Measurements from ENCODE around the gene TNK1. TPM values are rescaled to one million over a fixed set of nuclear protein-coding genes. Genes with fewer than 3 reads are reported as not detected.
"Not testable (repeated sequence)": the region's sequence is repeated elsewhere in the genome, so short reads cannot be mapped to it uniquely, and the experiment has no call there.

Gene TNK1
- total RNA-seq = 1 to 10 TPM; 4.6 to 5.6 TPM

GRCh38 chr17:7380855-7381683 lies at the start of gene TNK1:
Gene TNK1, plus strand, starts transcription at chr17:7381089. Its CDS starts 1,838 bp downstream, at chr17:7382927.
- POLR2A ChIA-PET = no interaction called here

GRCh38 chr17:7332111-7332510 lies 48.8 kb upstream of the TNK1 start:
- POLR2A ChIA-PET = no interaction called here
- CTCF ChIA-PET = interaction anchor here (1.6 kb wide), 1 partner anchor 36 kb away, joined by 3 read pairs; no protein-coding TSS in a partner anchor

More at GRCh38 chr17:7380855-7381683, at the start of gene TNK1:
- CTCF ChIA-PET = interaction anchor here (0.7 to 3.2 kb wide), 2 partner anchors 25 to 56 kb away, joined by 3 to 13 read pairs; no protein-coding TSS in a partner anchor

- CTCF ChIA-PET = interaction anchor here (1.6 kb wide), 1 partner anchor 36 kb away, joined by 3 read pairs; no protein-coding TSS in a partner anchor
- POLR2A ChIA-PET = not testable (repeated sequence)
Measured at GRCh38 chr17:7332600-7333069, 48.3 kb upstream of the TNK1 start.

GRCh38 chr17:7334938-7335538 lies 45.9 kb upstream of the TNK1 start:
- CTCF ChIA-PET = interaction anchor here (1.0 to 3.6 kb wide), 8 partner anchors 10 to 100 kb away, joined by 3 to 21 read pairs (median 6); partner anchors contain the start of genes GPS2 and TMEM102
- POLR2A ChIA-PET = interaction anchor here (2.1 kb wide), 1 partner anchor 10 kb away, joined by 11 read pairs; no protein-coding TSS in a partner anchor

GRCh38 chr17:7335765-7336164 lies 45.1 kb upstream of the TNK1 start:
- ChIA-PET CTCF (interaction anchor here (0.8 to 3.6 kb wide), 13 partner anchors 9 to 803 kb away, joined by 3 to 21 read pairs (median 4); partner anchors contain the start of genes GPS2 and TMEM102), POLR2A (interaction anchor here (1.0 to 2.3 kb wide), 4 partner anchors 9 to 117 kb away, joined by 3 to 13 read pairs (median 12); partner anchors contain the start of genes ACADVL and DLG4)

- ChIA-PET CTCF (interaction anchor here (0.8 to 3.6 kb wide), 15 partner anchors 8 to 802 kb away, joined by 3 to 21 read pairs (median 4); partner anchors contain the start of genes GPS2, SLC2A4 and TMEM102), POLR2A (interaction anchor here (0.6 to 2.3 kb wide), 9 partner anchors 8 to 118 kb away, joined by 3 to 13 read pairs (median 3); partner anchors contain the start of genes ACADVL and DLG4)
Measured at GRCh38 chr17:7336240-7337175, 44.4 kb upstream of the TNK1 start, which contains the start of gene ACAP1. Gene ACAP1, plus strand, starts transcription at chr17:7336529. Its CDS starts 206 bp downstream, at chr17:7336735.

- CTCF ChIA-PET = interaction anchor here (0.8 to 3.6 kb wide), 7 partner anchors 7 to 56 kb away, joined by 3 to 21 read pairs (median 5); partner anchors contain the start of genes NEURL4 and SLC2A4
- POLR2A ChIA-PET = interaction anchor here (2.0 to 2.3 kb wide), 2 partner anchors 11 to 13 kb away, joined by 13 read pairs; no protein-coding TSS in a partner anchor
Measured at GRCh38 chr17:7337600-7337999, 43.3 kb upstream of the TNK1 start.

- CTCF ChIA-PET = no interaction called here
- POLR2A ChIA-PET = no interaction called here
Measured at GRCh38 chr17:7340179-7340578, 40.7 kb upstream of the TNK1 start.

GRCh38 chr17:7341842-7342241 lies 39.0 kb upstream of the TNK1 start:
- ChIA-PET POLR2A (interaction anchor here (0.5 to 1.3 kb wide), 2 partner anchors 12 to 181 kb away, joined by 3 read pairs; no protein-coding TSS in a partner anchor), CTCF (interaction anchor here (1.1 to 1.6 kb wide), 3 partner anchors 12 to 14 kb away, joined by 3 to 10 read pairs (median 3); no protein-coding TSS in a partner anchor)

- ChIA-PET CTCF (interaction anchor here (1.2 to 2.9 kb wide), 4 partner anchors 13 to 61 kb away, joined by 3 to 11 read pairs (median 10); partner anchors contain the start of genes NEURL4 and TMEM256), POLR2A (no interaction called here)
Measured at GRCh38 chr17:7343250-7343649, 37.6 kb upstream of the TNK1 start.

GRCh38 chr17:7346761-7347614 lies 33.9 kb upstream of the TNK1 start:
- ChIA-PET CTCF (no interaction called here), POLR2A (no interaction called here)

- POLR2A ChIA-PET = interaction anchor here (0.6 to 1.8 kb wide), 4 partner anchors 11 to 136 kb away, joined by 3 to 13 read pairs (median 4); partner anchors contain the start of genes ACAP1 and PHF23
- CTCF ChIA-PET = interaction anchor here (1.2 to 3.8 kb wide), 4 partner anchors 9 to 52 kb away, joined by 3 to 21 read pairs (median 4); partner anchors contain the start of genes ACAP1 and GPS2
Measured at GRCh38 chr17:7347630-7348477, 33.0 kb upstream of the TNK1 start.

- ChIA-PET POLR2A (interaction anchor here (0.6 to 2.0 kb wide), 5 partner anchors 12 to 135 kb away, joined by 3 to 13 read pairs (median 6); partner anchors contain the start of genes ACAP1 and PHF23), CTCF (interaction anchor here (1.2 to 3.8 kb wide), 6 partner anchors 10 to 131 kb away, joined by 3 to 21 read pairs (median 4); partner anchors contain the start of genes ACAP1, GPS2 and NEURL4)
Measured at GRCh38 chr17:7348478-7349242, 32.2 kb upstream of the TNK1 start.

- CTCF ChIA-PET = interaction anchor here (1.0 to 3.8 kb wide), 5 partner anchors 15 to 232 kb away, joined by 3 to 21 read pairs (median 4); partner anchors contain the start of genes ACAP1 and MPDU1
- POLR2A ChIA-PET = interaction anchor here (1.0 to 2.0 kb wide), 2 partner anchors 15 to 43 kb away, joined by 6 to 13 read pairs; partner anchors contain the start of gene ACAP1
Measured at GRCh38 chr17:7351665-7352502, 29.0 kb upstream of the TNK1 start, which contains the start of gene KCTD11. Gene KCTD11, plus strand, starts transcription at chr17:7352162.
